HepG2 (cell line): ENCODE data around the gene SEC14L5. TPM values are rescaled to one million over a fixed set of nuclear protein-coding genes. Genes with fewer than 3 reads are reported as not detected.

Experiments used
- ATF7 ChIP-seq, 2 experiments: fragments of 450-650 bp in 1 of 2; sonication (generic) in 1 of 2; formaldehyde crosslinking in 1 of 2; IDR thresholded peaks; 2 replicates each; pipeline versions ENCODE4 v1.4.0 to v1.6.1; 2016 to 2020; ENCODE audit warnings: antibody characterized with exemption in 1 of 2, mild to moderate bottlenecking in 1 of 2, missing genetic modification reagents in 1 of 2
- ATM ChIP-seq: fragments of 450-650 bp; IDR thresholded peaks from 2 replicates; pipeline ENCODE4 v1.7.1; 2017; ENCODE audit warnings: mild to moderate bottlenecking, borderline replicate concordance
- FOSL2 ChIP-seq: sonication (generic); formaldehyde crosslinking; IDR thresholded peaks from 2 replicates; pipeline ENCODE4 v1.4.0; 2020; ENCODE audit warnings: missing genetic modification reagents
- FOXK1 ChIP-seq: sonication (generic); formaldehyde crosslinking; IDR thresholded peaks from 2 replicates; pipeline ENCODE4 v1.4.0; 2020; ENCODE audit warnings: low read depth, missing genetic modification reagents, borderline replicate concordance
- HCFC1 ChIP-seq: fragments of 150-350 bp; IDR thresholded peaks from 2 replicates; pipeline ENCODE4 v1.6.1; 2014; ENCODE audit warnings: low read depth, low read length
- HDAC6 ChIP-seq: fragments of 200-600 bp; sonication (generic); IDR thresholded peaks from 2 replicates; pipeline ENCODE4 v1.7.0; 2017; ENCODE audit warnings: mild to moderate bottlenecking, antibody characterized with exemption, low read length, low read depth
- HES4 ChIP-seq: sonication (generic); formaldehyde crosslinking; IDR thresholded peaks from 2 replicates; pipeline ENCODE4 v1.9.0; 2021; ENCODE audit warnings: mild to moderate bottlenecking, missing genetic modification reagents, borderline replicate concordance
- IKZF4 ChIP-seq: sonication (generic); formaldehyde crosslinking; IDR thresholded peaks from 2 replicates; pipeline ENCODE4 v1.5.1; 2020; ENCODE audit warnings: borderline replicate concordance, mild to moderate bottlenecking, low read depth, missing genetic modification reagents; ENCODE audit errors: not compliant biosample characterization
- JUN ChIP-seq: sonication (generic); formaldehyde crosslinking; IDR thresholded peaks from 2 replicates; pipeline ENCODE4 v1.4.0; 2020; ENCODE audit warnings: mild to moderate bottlenecking, missing genetic modification reagents
- KDM3A ChIP-seq: IDR thresholded peaks from 2 replicates; pipeline ENCODE4 v1.6.1; 2018; ENCODE audit warnings: low read depth, missing compliant biosample characterization
- MEIS2 ChIP-seq: sonication (generic); formaldehyde crosslinking; IDR thresholded peaks from 2 replicates; pipeline ENCODE4 v1.9.0; 2021; ENCODE audit warnings: mild to moderate bottlenecking, missing genetic modification reagents
- MTA1 ChIP-seq: sonication (generic); formaldehyde crosslinking; IDR thresholded peaks from 2 replicates; pipeline ENCODE4 v1.4.0; 2020; ENCODE audit warnings: missing genetic modification reagents, mild to moderate bottlenecking, borderline replicate concordance
- NR2F2 ChIP-seq: IDR thresholded peaks from 2 replicates; pipeline ENCODE4 v1.6.1; 2012; ENCODE audit warnings: low read depth, inconsistent platforms, borderline replicate concordance
- PRPF4 ChIP-seq: fragments of 200-400 bp; formaldehyde crosslinking; IDR thresholded peaks from 2 replicates; pipeline ENCODE4 v1.6.1; 2016; ENCODE audit warnings: low read length, low read depth; ENCODE audit not compliant: poor library complexity, severe bottlenecking
- RBM39 ChIP-seq: fragments of 200-400 bp; formaldehyde crosslinking; IDR thresholded peaks from one replicate; pipeline ENCODE4 v1.6.1; 2018; ENCODE audit warnings: antibody characterized with exemption, mild to moderate bottlenecking, low read depth, low read length; ENCODE audit not compliant: poor library complexity, severe bottlenecking
- SMARCC2 ChIP-seq: fragments of 450-650 bp; IDR thresholded peaks from 2 replicates; pipeline ENCODE4 v1.6.1; 2017; ENCODE audit warnings: antibody characterized with exemption, mild to moderate bottlenecking
- ZBTB7A ChIP-seq: sonication (generic); formaldehyde crosslinking; IDR thresholded peaks from 2 replicates; pipeline ENCODE4 v1.8.0; 2022; ENCODE audit warnings: mild to moderate bottlenecking, missing genetic modification reagents
- ZNF143 ChIP-seq: sonication (generic); formaldehyde crosslinking; IDR thresholded peaks from 2 replicates; pipeline ENCODE4 v1.4.0; 2020; ENCODE audit warnings: missing genetic modification reagents
- ZNF282 ChIP-seq: fragments of 450-650 bp; IDR thresholded peaks from 2 replicates; pipeline ENCODE4 v1.6.1; 2018; ENCODE audit not compliant: partially characterized antibody
- ZNF879 ChIP-seq: sonication (generic); formaldehyde crosslinking; IDR thresholded peaks from 2 replicates; pipeline ENCODE4 v1.8.1; 2023; ENCODE audit warnings: missing genetic modification reagents
- polyA plus RNA-seq, 8 experiments: library from polyadenylated mRNA; depleted of rRNA in 3 of 8; stranded (reverse) in 7 of 8; unstranded in 1 of 8; fragments of >200 nt; fragmentation: Illumina TruSeq in 4 of 8; extraction: Trizol in 4 of 8; gene quantifications; 2 replicates each; pipeline versions ENCODE4 v1.2.1 to v1.2.3, GENCODE V29; 2011 to 2016; ENCODE audit warnings: low read depth in 4 of 8, missing spikeins in 1 of 8, mixed read lengths in 1 of 8; ENCODE audit not compliant: insufficient read depth in 1 of 8
- total RNA-seq, 5 experiments: library from RNA; depleted of rRNA; stranded (reverse); fragments of >200 nt; fragmentation: Illumina TruSeq; extraction: Trizol; gene quantifications; 2 replicates each; pipeline ENCODE4 v1.2.3, GENCODE V29; 2016; ENCODE audit warnings: low read depth in 1 of 5
- TF ChIP-seq, protein P1 (sequence below): sonication (generic); formaldehyde crosslinking; IDR thresholded peaks from 2 replicates; pipeline ENCODE4 v1.4.0; 2020; ENCODE audit warnings: low read depth, mild to moderate bottlenecking, missing genetic modification reagents
- TF ChIP-seq, protein P2 (sequence below): sonication (generic); formaldehyde crosslinking; IDR thresholded peaks from 2 replicates; pipeline ENCODE4 v1.4.0; 2020; ENCODE audit warnings: missing genetic modification reagents
- TF ChIP-seq, protein P3 (sequence below): sonication (generic); formaldehyde crosslinking; IDR thresholded peaks from 2 replicates; pipeline ENCODE4 v1.5.1; 2020; ENCODE audit warnings: missing genetic modification reagents, mild to moderate bottlenecking, borderline replicate concordance
- TF ChIP-seq, protein P4 (sequence below): sonication (generic); formaldehyde crosslinking; IDR thresholded peaks from 2 replicates; pipeline ENCODE4 v1.4.0; 2020; ENCODE audit warnings: missing genetic modification reagents

Gene SEC14L5
- total and polyA plus RNA-seq, 2 of the 13 experiments (the other 11 are each of a cell fraction or from before 2014, with no cell fraction given) = 0.40 to 0.42 TPM

DNA sequence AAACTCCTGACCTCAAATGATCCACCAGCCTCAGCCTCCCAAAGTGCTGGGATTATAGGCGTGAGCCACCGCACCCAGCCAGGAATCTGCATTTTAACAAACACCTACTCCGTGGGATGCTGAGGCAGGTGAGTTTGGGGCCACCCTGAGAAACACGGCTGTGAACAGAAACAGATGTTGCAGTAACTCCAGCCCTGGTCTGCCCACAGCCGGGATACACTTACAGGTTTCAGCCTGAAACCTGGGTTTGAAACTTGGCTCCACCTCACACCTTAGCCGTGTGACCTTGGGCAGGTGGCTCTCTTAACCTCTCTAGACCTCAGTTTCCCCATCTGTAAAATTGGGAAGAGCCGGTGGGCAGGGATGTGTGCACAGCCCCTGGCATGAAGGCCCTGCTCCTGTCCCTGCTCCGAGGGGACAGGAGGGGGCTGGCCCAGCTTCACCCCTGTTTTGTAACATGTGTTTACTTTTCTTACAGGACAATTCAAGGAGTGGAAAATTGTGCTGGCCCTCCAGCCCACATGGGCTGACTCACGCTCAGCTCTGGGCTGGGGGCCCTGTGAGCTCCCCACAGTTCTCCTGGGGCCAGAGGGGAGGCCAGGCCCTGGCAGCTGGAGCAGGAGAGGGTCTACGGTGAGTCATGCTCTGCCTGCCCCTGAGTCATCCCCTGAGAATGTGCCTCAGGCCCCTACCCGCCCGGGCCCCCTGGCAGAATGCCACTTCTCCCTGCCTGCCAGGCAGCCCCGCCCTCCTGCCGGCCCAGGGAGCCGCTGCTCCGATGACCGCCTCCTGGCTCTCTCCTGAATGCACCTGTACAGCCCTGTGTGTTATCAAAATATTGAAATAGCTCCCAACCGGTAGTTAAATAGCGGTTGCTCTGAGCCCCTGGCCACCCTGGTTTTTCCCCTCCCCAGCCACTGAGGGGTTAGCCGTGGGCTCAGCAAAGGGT, 13.5 kb upstream of the SEC14L5 start (continued):
- TF ChIP-seq, protein P1, sequence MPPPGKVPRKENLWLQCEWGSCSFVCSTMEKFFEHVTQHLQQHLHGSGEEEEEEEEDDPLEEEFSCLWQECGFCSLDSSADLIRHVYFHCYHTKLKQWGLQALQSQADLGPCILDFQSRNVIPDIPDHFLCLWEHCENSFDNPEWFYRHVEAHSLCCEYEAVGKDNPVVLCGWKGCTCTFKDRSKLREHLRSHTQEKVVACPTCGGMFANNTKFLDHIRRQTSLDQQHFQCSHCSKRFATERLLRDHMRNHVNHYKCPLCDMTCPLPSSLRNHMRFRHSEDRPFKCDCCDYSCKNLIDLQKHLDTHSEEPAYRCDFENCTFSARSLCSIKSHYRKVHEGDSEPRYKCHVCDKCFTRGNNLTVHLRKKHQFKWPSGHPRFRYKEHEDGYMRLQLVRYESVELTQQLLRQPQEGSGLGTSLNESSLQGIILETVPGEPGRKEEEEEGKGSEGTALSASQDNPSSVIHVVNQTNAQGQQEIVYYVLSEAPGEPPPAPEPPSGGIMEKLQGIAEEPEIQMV (CRISPR knock-in tag) = no peak
- TF ChIP-seq FOSL2 (CRISPR knock-in tag) = peak; percentile 100
- TF ChIP-seq RBM39 = peak; percentile 37
- no peak for TF ChIP-seq ATM
- TF ChIP-seq ZNF282 = no peak
- TF ChIP-seq PRPF4 = no peak
- TF ChIP-seq, protein P2, sequence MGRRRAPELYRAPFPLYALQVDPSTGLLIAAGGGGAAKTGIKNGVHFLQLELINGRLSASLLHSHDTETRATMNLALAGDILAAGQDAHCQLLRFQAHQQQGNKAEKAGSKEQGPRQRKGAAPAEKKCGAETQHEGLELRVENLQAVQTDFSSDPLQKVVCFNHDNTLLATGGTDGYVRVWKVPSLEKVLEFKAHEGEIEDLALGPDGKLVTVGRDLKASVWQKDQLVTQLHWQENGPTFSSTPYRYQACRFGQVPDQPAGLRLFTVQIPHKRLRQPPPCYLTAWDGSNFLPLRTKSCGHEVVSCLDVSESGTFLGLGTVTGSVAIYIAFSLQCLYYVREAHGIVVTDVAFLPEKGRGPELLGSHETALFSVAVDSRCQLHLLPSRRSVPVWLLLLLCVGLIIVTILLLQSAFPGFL (CRISPR knock-in tag) = no peak
- peak; percentile 50; the same call in 1 of the 2 replicates for TF ChIP-seq FOXK1 (CRISPR knock-in tag)
- no peak for TF ChIP-seq HES4
- TF ChIP-seq, protein P3, sequence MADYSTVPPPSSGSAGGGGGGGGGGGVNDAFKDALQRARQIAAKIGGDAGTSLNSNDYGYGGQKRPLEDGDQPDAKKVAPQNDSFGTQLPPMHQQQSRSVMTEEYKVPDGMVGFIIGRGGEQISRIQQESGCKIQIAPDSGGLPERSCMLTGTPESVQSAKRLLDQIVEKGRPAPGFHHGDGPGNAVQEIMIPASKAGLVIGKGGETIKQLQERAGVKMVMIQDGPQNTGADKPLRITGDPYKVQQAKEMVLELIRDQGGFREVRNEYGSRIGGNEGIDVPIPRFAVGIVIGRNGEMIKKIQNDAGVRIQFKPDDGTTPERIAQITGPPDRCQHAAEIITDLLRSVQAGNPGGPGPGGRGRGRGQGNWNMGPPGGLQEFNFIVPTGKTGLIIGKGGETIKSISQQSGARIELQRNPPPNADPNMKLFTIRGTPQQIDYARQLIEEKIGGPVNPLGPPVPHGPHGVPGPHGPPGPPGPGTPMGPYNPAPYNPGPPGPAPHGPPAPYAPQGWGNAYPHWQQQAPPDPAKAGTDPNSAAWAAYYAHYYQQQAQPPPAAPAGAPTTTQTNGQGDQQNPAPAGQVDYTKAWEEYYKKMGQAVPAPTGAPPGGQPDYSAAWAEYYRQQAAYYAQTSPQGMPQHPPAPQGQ (CRISPR knock-in tag) = no peak
- peak; percentile 84 for TF ChIP-seq MTA1
- TF ChIP-seq HCFC1 = no peak; the same call in 1 of the 2 replicates
- TF ChIP-seq MEIS2 (CRISPR knock-in tag) = peak; percentile 83
- TF ChIP-seq ZBTB7A (CRISPR knock-in tag) = peak; percentile 98
- peak; percentile 100 for TF ChIP-seq JUN (CRISPR knock-in tag)
- TF ChIP-seq, protein P4, sequence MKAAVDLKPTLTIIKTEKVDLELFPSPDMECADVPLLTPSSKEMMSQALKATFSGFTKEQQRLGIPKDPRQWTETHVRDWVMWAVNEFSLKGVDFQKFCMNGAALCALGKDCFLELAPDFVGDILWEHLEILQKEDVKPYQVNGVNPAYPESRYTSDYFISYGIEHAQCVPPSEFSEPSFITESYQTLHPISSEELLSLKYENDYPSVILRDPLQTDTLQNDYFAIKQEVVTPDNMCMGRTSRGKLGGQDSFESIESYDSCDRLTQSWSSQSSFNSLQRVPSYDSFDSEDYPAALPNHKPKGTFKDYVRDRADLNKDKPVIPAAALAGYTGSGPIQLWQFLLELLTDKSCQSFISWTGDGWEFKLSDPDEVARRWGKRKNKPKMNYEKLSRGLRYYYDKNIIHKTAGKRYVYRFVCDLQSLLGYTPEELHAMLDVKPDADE (CRISPR knock-in tag) = no peak
- TF ChIP-seq KDM3A (CRISPR knock-in tag) = peak; percentile 83
- peak; percentile 39; the same call in 1 of the 2 replicates for TF ChIP-seq ATF7 (IDR thresholded peaks at IDR 0.05)
- peak; percentile 94 for TF ChIP-seq ATF7 (CRISPR knock-in tag; IDR thresholded peaks at IDR 0.05)
- no peak for TF ChIP-seq IKZF4 (CRISPR knock-in tag)
- TF ChIP-seq ZNF879 (CRISPR knock-in tag) = no peak
- TF ChIP-seq SMARCC2 = 0 out of 2 replicates have a peak, but pooled peaks have one; percentile 72
- peak; percentile 39 for TF ChIP-seq ZNF143 (CRISPR knock-in tag)
- no peak for TF ChIP-seq HDAC6
- 0 out of 2 replicates have a peak, but pooled peaks have one; percentile 42 for TF ChIP-seq NR2F2
